A673 (cell line): ENCODE results near the gene LGALS13. TPM values are rescaled to one million over a fixed set of nuclear protein-coding genes. Genes with fewer than 3 reads are reported as not detected.

ENCODE experiments used
- BruUV-seq: library from RNA; stranded (reverse); fragments of 400-500 nt; replicated peaks from 2 replicates; lab custom pipeline; 2021; lab: Mats Ljungman, UMichigan
- CTCF ChIA-PET: fragments of 300-600 bp; sonication (Branson Sonifier 250); formaldehyde crosslinking; loops from one replicate; lab custom pipeline; 2022; ENCODE audit warnings: antibody characterized with exemption; lab: Charles Lee
- POLR2A ChIA-PET: fragments of 300-600 bp; sonication (Branson Sonifier 250); formaldehyde crosslinking; loops from one replicate; lab custom pipeline; 2022; ENCODE audit warnings: antibody characterized with exemption; ENCODE audit not compliant: low non-redundant PET; lab: Charles Lee
- DNase-seq: peaks from one replicate; pipeline ENCODE4 v3.0.0-alpha.2; 2015; ENCODE audit warnings: low spot score
- H3K27ac ChIP-seq: fragments of 200-600 bp; sonication (generic); 2 replicates; pipeline ENCODE4 v1.5.1; 2016; ENCODE audit warnings: mixed run types, low read depth, mild to moderate bottlenecking, mixed read lengths, antibody characterized with exemption, low read length; ENCODE audit not compliant: poor library complexity, severe bottlenecking
- H3K27me3 ChIP-seq: fragments of 200-600 bp; sonication (generic); replicated peaks from 2 replicates; pipeline ENCODE4 v1.6.1; 2017; ENCODE audit warnings: mixed run types, low read depth, mild to moderate bottlenecking, mixed read lengths, antibody characterized with exemption, low read length; ENCODE audit not compliant: insufficient read depth, poor library complexity
- H3K36me3 ChIP-seq: fragments of 200-600 bp; sonication (generic); 2 replicates; pipeline ENCODE4 v1.6.1; 2016; ENCODE audit warnings: mixed run types, mild to moderate bottlenecking, mixed read lengths, antibody characterized with exemption, low read length; ENCODE audit not compliant: insufficient read depth, poor library complexity, severe bottlenecking
- H3K4me1 ChIP-seq: fragments of 200-600 bp; sonication (generic); 2 replicates; pipeline ENCODE4 v1.6.1; 2017; ENCODE audit warnings: mixed run types, mild to moderate bottlenecking, mixed read lengths, antibody characterized with exemption, low read length; ENCODE audit not compliant: insufficient read depth, poor library complexity, severe bottlenecking
- H3K4me3 ChIP-seq: fragments of 200-600 bp; sonication (generic); 2 replicates; pipeline ENCODE4 v1.5.1; 2016; ENCODE audit warnings: low read depth, mixed run types, mild to moderate bottlenecking, mixed read lengths, low read length; ENCODE audit not compliant: poor library complexity, severe bottlenecking
- H3K9me3 ChIP-seq: fragments of 200-600 bp; sonication (generic); 2 replicates; pipeline ENCODE4 v1.6.1; 2016; ENCODE audit warnings: mixed run types, low read depth, mild to moderate bottlenecking, mixed read lengths, antibody characterized with exemption, low read length; ENCODE audit not compliant: poor library complexity, severe bottlenecking
- CTCF ChIP-seq: fragments of 300-800, 200-600 bp; sonication (generic); conservative IDR thresholded peaks from 2 replicates; pipeline ENCODE4 v1.5.1; 2017; ENCODE audit warnings: low read depth, mild to moderate bottlenecking, antibody characterized with exemption, low read length, moderate library complexity, mixed read lengths
- EZH2 ChIP-seq: fragments of 200-600 bp; sonication (generic); IDR thresholded peaks from 2 replicates; pipeline ENCODE4 v1.6.1; 2017; ENCODE audit warnings: borderline replicate concordance, low read depth, mild to moderate bottlenecking, mixed read lengths, antibody characterized with exemption, low read length; ENCODE audit not compliant: poor library complexity, severe bottlenecking
- intact Hi-C: fragments of 100-400 bp; cut with micrococcal nuclease; formaldehyde crosslinking; loops from one replicate; pipeline ENCODE4 v1.10.0; 2022; ENCODE audit not compliant: unreplicated experiment
- total RNA-seq: library from RNA; stranded (reverse); gene quantifications from 2 replicates; pipeline ENCODE4 v1.2.3, GENCODE V29; 2021

The LGALS13 gene
- total RNA-seq, 1 experiment from 2014 or later, result not detected

- H3K9me3 ChIP-seq, result no peaks in the 10 kb centered on the region
- TF ChIP-seq CTCF (no peak), EZH2 (no peak)
- H3K27ac ChIP-seq, result no peak overlapping the region
- H3K27me3 ChIP-seq, result peaks cover 70% of the 10 kb centered on the region
- H3K4me3 ChIP-seq, result no peak overlapping the region
- intact Hi-C loops, result no loop called here
- no peaks in the 10 kb centered on the region for H3K36me3 ChIP-seq
- ChIA-PET POLR2A (no interaction called here), CTCF (no interaction called here)
- no peak for DNase-seq
- no peaks in the 10 kb centered on the region for H3K4me1 ChIP-seq
- no TSS peak for BruUV-seq
Observed at GRCh38 chr19:39603825-39604224, 1.5 kb downstream of the LGALS13 start.

- Histone ChIP-seq H3K9me3 (no peaks in the 10 kb centered on the region), H3K27me3 (peaks cover 62% of the 10 kb centered on the region), H3K27ac (no peak overlapping the region), H3K4me1 (no peaks in the 10 kb centered on the region), H3K36me3 (no peaks in the 10 kb centered on the region), H3K4me3 (no peak overlapping the region)
- ChIA-PET CTCF (no interaction called here), POLR2A (no interaction called here)
- DNase-seq, result no peak
- intact Hi-C loops, result no loop called here
- no TSS peak for BruUV-seq
- no peak for TF ChIP-seq CTCF
- no peak for TF ChIP-seq EZH2
Observed at GRCh38 chr19:39607021-39607420, 4.7 kb downstream of the LGALS13 start.

- intact Hi-C loops, result no loop called here
- TF ChIP-seq CTCF, result no peak
- no peak for TF ChIP-seq EZH2
- no peaks in the 10 kb centered on the region for H3K9me3 ChIP-seq
- H3K36me3 ChIP-seq, result no peaks in the 10 kb centered on the region
- ChIA-PET CTCF (no interaction called here), POLR2A (no interaction called here)
- H3K27ac ChIP-seq, result no peak overlapping the region
- no peaks in the 10 kb centered on the region for H3K4me1 ChIP-seq
- H3K4me3 ChIP-seq, result no peak overlapping the region
- no TSS peak for BruUV-seq
- no peak for DNase-seq
- peaks cover 58% of the 10 kb centered on the region for H3K27me3 ChIP-seq
Observed at GRCh38 chr19:39607561-39607960, 5.2 kb downstream of the LGALS13 start.
